A549 (cell line): ENCODE results near the gene PRDM15. TPM values are rescaled to one million over a fixed set of nuclear protein-coding genes. Genes with fewer than 3 reads are reported as not detected.

Source experiments
- ATAC-seq, 2 experiments: fragments of 200-7000 bp in 1 of 2; fragments of >200 bp in 1 of 2; cut with Nextera tagmentation in 1 of 2; cut with Tn5 transposase in 1 of 2; 3 replicates each; pipeline versions ENCODE4 v1.8.0 to v1.9.1; 2018 to 2020; ENCODE audit warnings: mild to moderate bottlenecking in 1 of 2, moderate library complexity in 1 of 2
- CTCF ChIA-PET: fragments of 300-600 bp; sonication (Branson Sonifier 250); formaldehyde crosslinking; extraction: SDS; loops from one replicate; lab custom pipeline; 2021; ENCODE audit warnings: antibody characterized with exemption, inconsistent platforms; lab: Yijun Ruan, JAX
- POLR2A ChIA-PET: fragments of 350-600 bp; formaldehyde crosslinking; extraction: SDS; loops from one replicate; lab custom pipeline; 2021; ENCODE audit warnings: antibody characterized with exemption, inconsistent platforms; lab: Yijun Ruan, JAX
- DNase-seq, 2 experiments: peaks; one replicate each; pipeline versions ENCODE4 v3.0.0 to v3.0.0-alpha.2; 2011 to 2016; ENCODE audit warnings: low read depth in 1 of 2, low spot score in 1 of 2
- FAIRE-seq: peaks from 2 replicates; lab custom pipeline; 2011; peaks lifted over from hg19 to GRCh38; lab: Jason Lieb, UNC
- H3K27ac ChIP-seq, 2 experiments: fragments of >200 bp; sonication (Bioruptor Twin); formaldehyde crosslinking; 3 replicates each; pipeline ENCODE4 v1.5.1; 2016 to 2017
- H3K4me1 ChIP-seq: fragments of >200 bp; sonication (Bioruptor Twin); formaldehyde crosslinking; 3 replicates; pipeline ENCODE4 v1.6.1; 2016
- H3K4me2 ChIP-seq: fragments of >200 bp; sonication (Bioruptor Twin); formaldehyde crosslinking; 3 replicates; pipeline ENCODE4 v1.6.1; 2016
- H3K4me3 ChIP-seq: fragments of >200 bp; sonication (Bioruptor Twin); formaldehyde crosslinking; 3 replicates; pipeline ENCODE4 v1.5.1; 2016
- H3K9me3 ChIP-seq: fragments of >200 bp; sonication (Bioruptor Twin); formaldehyde crosslinking; 3 replicates; pipeline ENCODE4 v1.6.1; 2016
- BHLHE40 ChIP-seq: IDR thresholded peaks from 2 replicates; pipeline ENCODE4 v1.6.1; 2012; ENCODE audit warnings: low read depth, low read length, inconsistent platforms
- CBX8 ChIP-seq: fragments of 200-600 bp; sonication (generic); IDR thresholded peaks from 2 replicates; pipeline ENCODE4 v1.6.1; 2016
- E2F6 ChIP-seq: IDR thresholded peaks from 2 replicates; pipeline ENCODE4 v1.6.1; 2012; ENCODE audit warnings: low read depth, borderline replicate concordance
- EHMT2 ChIP-seq: fragments of 200-600 bp; sonication (generic); IDR thresholded peaks from 2 replicates; pipeline ENCODE4 v1.6.1; 2016; ENCODE audit warnings: antibody characterized with exemption, low read depth, mild to moderate bottlenecking, moderate library complexity
- ELK1 ChIP-seq: fragments of 150-350 bp; IDR thresholded peaks from 2 replicates; pipeline ENCODE4 v1.6.1; 2014; ENCODE audit warnings: low read depth, mild to moderate bottlenecking, low read length
- FOSL2 ChIP-seq, 2 experiments: fragments of 450-650 bp in 1 of 2; fragments of >200 bp in 1 of 2; sonication (Bioruptor Twin) in 1 of 2; formaldehyde crosslinking; IDR thresholded peaks; 2 replicates each; pipeline versions ENCODE4 v1.5.0 to v1.6.1; 2016 to 2020; ENCODE audit warnings: mild to moderate bottlenecking in 1 of 2, moderate library complexity in 1 of 2
- FOXS1 ChIP-seq: fragments of 250-450 bp; sonication (Bioruptor Pico); IDR thresholded peaks from 2 replicates; pipeline ENCODE4 v1.5.0; 2020; ENCODE audit warnings: mild to moderate bottlenecking, moderate library complexity
- HMGXB4 ChIP-seq: fragments of 250-450 bp; sonication (Bioruptor Pico); IDR thresholded peaks from 2 replicates; pipeline ENCODE4 v1.5.0; 2021; ENCODE audit warnings: mild to moderate bottlenecking, moderate library complexity, borderline replicate concordance
- JUN ChIP-seq, 2 experiments: fragments of >200 bp; sonication (Bioruptor Twin); formaldehyde crosslinking; IDR thresholded peaks; 2 replicates in 1 of 2; 3 replicates in 1 of 2; pipeline ENCODE4 v1.6.1; 2016 to 2017
- KDM5A ChIP-seq: fragments of 200-600 bp; sonication (generic); IDR thresholded peaks from 2 replicates; pipeline ENCODE4 v1.6.1; 2016; ENCODE audit warnings: antibody characterized with exemption, mild to moderate bottlenecking
- MAFK ChIP-seq: fragments of 450-650 bp; IDR thresholded peaks from 2 replicates; pipeline ENCODE4 v1.6.1; 2014; ENCODE audit not compliant: partially characterized antibody
- MAZ ChIP-seq: fragments of 150-350 bp; IDR thresholded peaks from 2 replicates; pipeline ENCODE4 v1.6.1; 2014; ENCODE audit warnings: antibody characterized with exemption, low read depth, low read length, borderline replicate concordance
- MYC ChIP-seq: IDR thresholded peaks from 2 replicates; pipeline ENCODE4 v1.6.1; 2012; ENCODE audit warnings: mild to moderate bottlenecking, inconsistent platforms, low read length, improper control_type of control experiment, borderline replicate concordance
- NFE2L2 ChIP-seq: fragments of 150-350 bp; conservative IDR thresholded peaks from 2 replicates; pipeline ENCODE4 v1.6.1; 2014; ENCODE audit warnings: low read length
- NPAS2 ChIP-seq: fragments of 250-450 bp; sonication (Bioruptor Pico); IDR thresholded peaks from 2 replicates; pipeline ENCODE4 v1.8.0; 2022; ENCODE audit warnings: mild to moderate bottlenecking, moderate library complexity, borderline replicate concordance
- POLR2A ChIP-seq: IDR thresholded peaks from 2 replicates; pipeline ENCODE4 v1.6.1; 2012; ENCODE audit warnings: mild to moderate bottlenecking, low read length
- POLR2AphosphoS2 ChIP-seq: conservative IDR thresholded peaks from 2 replicates; pipeline ENCODE4 v1.6.1; 2012; ENCODE audit warnings: low read length, improper control_type of control experiment, inconsistent platforms
- RARB ChIP-seq: fragments of 250-450 bp; sonication (Bioruptor Pico); IDR thresholded peaks from 2 replicates; pipeline ENCODE4 v1.8.0; 2021; ENCODE audit warnings: mild to moderate bottlenecking, moderate library complexity
- RCOR1 ChIP-seq: fragments of 150-350 bp; IDR thresholded peaks from 2 replicates; pipeline ENCODE4 v1.6.1; 2014; ENCODE audit warnings: antibody characterized with exemption, low read length, low read depth
- SMC3 ChIP-seq: fragments of >200 bp; sonication (Bioruptor Twin); formaldehyde crosslinking; IDR thresholded peaks from 3 replicates; pipeline ENCODE4 v1.6.1; 2018; ENCODE audit warnings: inconsistent platforms
- TFCP2L1 ChIP-seq: fragments of 250-450 bp; sonication (Bioruptor Pico); IDR thresholded peaks from 2 replicates; pipeline ENCODE4 v1.5.0; 2021; ENCODE audit warnings: mild to moderate bottlenecking
- TP53 ChIP-seq: fragments of 250-450 bp; sonication (Bioruptor Pico); IDR thresholded peaks from 2 replicates; pipeline ENCODE4 v1.5.0; 2021; ENCODE audit warnings: mild to moderate bottlenecking, moderate library complexity
- USF2 ChIP-seq: fragments of 450-650 bp; IDR thresholded peaks from 2 replicates; pipeline ENCODE4 v1.6.1; 2014; ENCODE audit warnings: antibody characterized with exemption
- ZC3H11A ChIP-seq: fragments of 450-650 bp; IDR thresholded peaks from 2 replicates; pipeline ENCODE4 v1.6.1; 2014; ENCODE audit warnings: antibody characterized with exemption, mild to moderate bottlenecking
- WGBS: methylation state at CpG from one replicate; pipeline ENCODE4 v1.1.6; 2017; ENCODE audit errors: missing lambda C conversion rate; 5-methylcytosine and 5-hydroxymethylcytosine counted together
- polyA plus RNA-seq, 4 experiments: library from polyadenylated mRNA; depleted of rRNA in 3 of 4; stranded (reverse); fragments of >200 nt; fragmentation: RNase III in 1 of 4; extraction: RNeasy Plus Mini Kit Qiagen cat#74134 plus additional on column Dnase treatment in 1 of 4; gene quantifications; 2 replicates in 3 of 4; 3 replicates in 1 of 4; pipeline ENCODE4 v1.2.3, GENCODE V29; 2011 to 2017
- TF ChIP-seq, protein P1 (sequence below): fragments of >200 bp; sonication (Bioruptor Twin); formaldehyde crosslinking; IDR thresholded peaks from 3 replicates; pipeline ENCODE4 v1.5.1; 2016

The PRDM15 gene
- polyA plus RNA-seq, 2 of the 4 experiments (the other 2 are of a cell fraction): 4.5 to 6.1 TPM

DNA sequence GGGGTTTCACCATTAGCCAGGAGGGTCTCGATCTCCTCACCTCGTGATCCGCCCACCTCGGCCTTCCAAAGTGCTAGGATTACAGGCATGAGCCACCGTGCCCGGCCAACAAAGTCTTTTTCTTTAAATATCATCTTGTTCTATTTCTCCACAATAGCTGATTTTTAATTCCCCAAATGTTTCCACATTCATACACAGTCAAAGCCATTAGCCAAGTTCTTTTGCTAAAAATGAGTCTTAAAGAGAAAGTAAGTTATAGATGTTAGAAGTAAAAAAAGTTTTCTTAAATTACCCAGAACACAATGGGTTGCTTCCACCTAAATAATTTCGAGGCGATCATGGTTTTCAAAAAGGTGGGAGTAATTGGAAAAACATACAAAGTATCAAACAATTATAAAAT is 44.0 kb upstream of the PRDM15 start:
- WGBS: 93% methylated on average over 8 of the region's 8 CpGs
- Histone ChIP-seq H3K4me1 (peaks cover 9% of the 10 kb centered on the region; the same call in 1 of the 3 replicates), H3K9me3 (no peaks in the 10 kb centered on the region), H3K4me3 (no peak overlapping the region), H3K4me2 (no peak overlapping the region), H3K27ac (no peak overlapping the region)
- FAIRE-seq (no peak), ATAC-seq (no peak), DNase-seq (no peak)
- TF ChIP-seq KDM5A (no peak), EHMT2 (no peak), ELK1 (no peak), NFE2L2 (no peak), TP53 (CRISPR knock-in tag) (no peak)
- TF ChIP-seq, protein P1, sequence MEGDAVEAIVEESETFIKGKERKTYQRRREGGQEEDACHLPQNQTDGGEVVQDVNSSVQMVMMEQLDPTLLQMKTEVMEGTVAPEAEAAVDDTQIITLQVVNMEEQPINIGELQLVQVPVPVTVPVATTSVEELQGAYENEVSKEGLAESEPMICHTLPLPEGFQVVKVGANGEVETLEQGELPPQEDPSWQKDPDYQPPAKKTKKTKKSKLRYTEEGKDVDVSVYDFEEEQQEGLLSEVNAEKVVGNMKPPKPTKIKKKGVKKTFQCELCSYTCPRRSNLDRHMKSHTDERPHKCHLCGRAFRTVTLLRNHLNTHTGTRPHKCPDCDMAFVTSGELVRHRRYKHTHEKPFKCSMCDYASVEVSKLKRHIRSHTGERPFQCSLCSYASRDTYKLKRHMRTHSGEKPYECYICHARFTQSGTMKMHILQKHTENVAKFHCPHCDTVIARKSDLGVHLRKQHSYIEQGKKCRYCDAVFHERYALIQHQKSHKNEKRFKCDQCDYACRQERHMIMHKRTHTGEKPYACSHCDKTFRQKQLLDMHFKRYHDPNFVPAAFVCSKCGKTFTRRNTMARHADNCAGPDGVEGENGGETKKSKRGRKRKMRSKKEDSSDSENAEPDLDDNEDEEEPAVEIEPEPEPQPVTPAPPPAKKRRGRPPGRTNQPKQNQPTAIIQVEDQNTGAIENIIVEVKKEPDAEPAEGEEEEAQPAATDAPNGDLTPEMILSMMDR: no peak
- ChIA-PET POLR2A (no interaction called here), CTCF (no interaction called here)

DNA sequence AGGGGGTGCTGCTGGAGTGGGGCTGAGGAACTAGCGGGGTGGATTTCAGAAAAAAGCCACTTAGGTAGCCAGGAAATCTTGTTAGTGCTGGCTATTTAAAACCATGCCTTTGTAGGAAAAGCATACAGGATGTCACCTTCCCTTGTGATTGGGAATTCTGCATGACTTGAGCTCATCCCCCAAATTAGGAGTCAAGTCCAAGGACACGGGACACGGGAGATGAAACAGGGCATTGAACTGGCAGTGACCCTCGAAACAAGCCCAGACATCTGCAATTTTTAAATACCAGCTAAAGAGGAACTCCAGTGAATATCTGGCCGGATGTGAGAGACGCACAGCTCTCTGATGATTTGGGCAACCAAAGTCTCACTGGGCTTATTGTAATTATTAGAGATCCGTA is 41.9 kb upstream of the PRDM15 start:
- WGBS: 76% methylated on average over 7 of the region's 7 CpGs
- FAIRE-seq (no peak), DNase-seq (no peak), ATAC-seq (no peak)
- ChIA-PET POLR2A (no interaction called here), CTCF (interaction anchor here (0.8 kb wide), 1 partner anchor 25 kb away, joined by 3 read pairs; no protein-coding TSS in a partner anchor)
- no peak for TF ChIP-seq NPAS2 (CRISPR knock-in tag)
- TF ChIP-seq TFCP2L1 (CRISPR knock-in tag): no peak
- no peak for TF ChIP-seq EHMT2
- TF ChIP-seq JUN (IDR thresholded peaks at IDR 0.05): no peak
- TF ChIP-seq SMC3: no peak
- TF ChIP-seq FOXS1 (CRISPR knock-in tag): no peak
- Histone ChIP-seq H3K4me3 (no peak overlapping the region), H3K4me1 (peaks cover 1% of the 10 kb centered on the region; the same call in 1 of the 3 replicates), H3K4me2 (no peak overlapping the region), H3K9me3 (no peaks in the 10 kb centered on the region), H3K27ac (no peak overlapping the region)

DNA sequence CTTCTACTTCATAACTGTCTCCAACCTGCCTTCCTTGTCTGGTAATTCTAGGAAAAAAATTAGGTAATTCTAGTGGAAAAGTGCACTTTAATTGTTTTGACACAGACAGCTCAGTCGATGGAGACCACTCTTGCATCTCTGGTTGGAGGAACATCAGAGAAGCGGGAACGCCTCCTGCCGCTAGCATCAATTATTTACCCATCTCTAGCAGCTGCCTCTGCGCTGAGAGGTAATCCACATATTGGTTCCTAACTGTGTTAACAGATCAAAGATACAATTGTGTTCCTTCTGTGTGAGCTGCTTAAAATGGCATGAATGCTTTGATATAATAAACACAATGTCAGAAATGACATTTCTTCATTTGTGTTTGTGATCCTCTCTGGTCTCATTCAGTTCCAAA is 41.3 kb upstream of the PRDM15 start:
- H3K4me1 ChIP-seq: no peaks in the 10 kb centered on the region
- TF ChIP-seq RCOR1: no peak
- TF ChIP-seq RARB: no peak
- TF ChIP-seq CBX8: no peak
- no peak for TF ChIP-seq MAFK
- TF ChIP-seq NFE2L2: no peak
- no peak for TF ChIP-seq BHLHE40
- TF ChIP-seq USF2: no peak
- TF ChIP-seq E2F6: no peak
- TF ChIP-seq POLR2A: no peak
- no peak for TF ChIP-seq POLR2AphosphoS2
- no peak for TF ChIP-seq ZC3H11A
- TF ChIP-seq TP53 (CRISPR knock-in tag): no peak
- TF ChIP-seq FOSL2 (IDR thresholded peaks at IDR 0.05): no peak
- TF ChIP-seq FOSL2 (CRISPR knock-in tag; IDR thresholded peaks at IDR 0.05): no peak
- TF ChIP-seq MAZ: no peak
- no peak for TF ChIP-seq KDM5A
- TF ChIP-seq MYC: no peak
- TF ChIP-seq HMGXB4: no peak
- TF ChIP-seq SMC3: no peak
- DNase-seq: no peak
- no peak overlapping the region for H3K4me3 ChIP-seq
- no peak overlapping the region for H3K4me2 ChIP-seq
- ChIA-PET POLR2A (no interaction called here), CTCF (interaction anchor here (0.8 kb wide), 1 partner anchor 24 kb away, joined by 3 read pairs; no protein-coding TSS in a partner anchor)
- H3K9me3 ChIP-seq: no peaks in the 10 kb centered on the region
- WGBS: 79% methylated on average over 5 of the region's 5 CpGs
- no peak overlapping the region for H3K27ac ChIP-seq
- no peak for ATAC-seq
- no peak for FAIRE-seq
